ENCODE results near the gene KHNYN. TPM values are rescaled to one million over a fixed set of nuclear protein-coding genes. Genes with fewer than 3 reads are reported as not detected.
A peak's percentile ranks its signal among the peaks of the same experiment; 100 is the strongest.
"Not testable (repeated sequence)": the region's sequence is repeated elsewhere in the genome, so short reads cannot be mapped to it uniquely, and the experiment has no call there.

The KHNYN gene
- total RNA-seq, 1 experiment from 2014 or later, result 19.5 TPM

DNA sequence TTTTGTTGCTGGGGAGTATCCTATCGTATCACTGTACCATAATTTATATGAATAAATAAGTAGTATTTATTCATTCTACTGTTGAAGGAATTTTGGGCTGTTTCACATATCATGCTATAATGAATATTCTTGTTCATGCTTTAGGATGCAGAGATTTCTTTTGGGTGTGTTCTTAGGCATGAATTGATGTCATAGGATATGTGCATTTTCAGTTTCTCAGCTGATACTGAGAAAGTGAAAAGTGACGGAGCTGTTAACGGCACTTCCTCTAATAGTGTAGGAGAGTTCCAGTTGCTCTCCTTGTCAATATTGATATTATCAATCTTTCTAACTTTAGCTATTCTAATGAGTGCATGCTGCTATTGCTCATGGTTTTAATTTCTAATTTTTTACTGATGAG lies 36.1 kb downstream of the KHNYN start:
- DNase-seq (ENCODE audit: low spot score), result no peak

DNA sequence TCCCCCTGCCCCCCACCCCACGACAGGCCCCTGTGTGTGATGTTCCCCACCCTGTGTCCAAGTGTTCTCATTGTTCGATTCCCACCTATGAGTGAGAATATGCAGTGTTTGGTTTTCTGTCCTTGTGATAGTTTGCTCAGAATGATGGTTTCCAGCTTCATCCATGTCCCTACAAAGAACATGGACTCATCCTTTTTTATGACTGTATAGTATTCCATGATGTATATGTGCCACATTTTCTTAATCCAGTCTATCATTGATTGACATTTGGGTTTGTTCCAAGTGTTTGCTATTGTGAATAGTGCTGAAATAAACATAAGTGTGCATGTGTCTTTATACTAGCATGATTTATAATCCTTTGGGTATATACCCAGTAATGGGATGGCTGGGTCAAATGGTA lies 40.7 kb downstream of the KHNYN start:
- not testable (repeated sequence) for DNase-seq (ENCODE audit: low spot score)

DNA sequence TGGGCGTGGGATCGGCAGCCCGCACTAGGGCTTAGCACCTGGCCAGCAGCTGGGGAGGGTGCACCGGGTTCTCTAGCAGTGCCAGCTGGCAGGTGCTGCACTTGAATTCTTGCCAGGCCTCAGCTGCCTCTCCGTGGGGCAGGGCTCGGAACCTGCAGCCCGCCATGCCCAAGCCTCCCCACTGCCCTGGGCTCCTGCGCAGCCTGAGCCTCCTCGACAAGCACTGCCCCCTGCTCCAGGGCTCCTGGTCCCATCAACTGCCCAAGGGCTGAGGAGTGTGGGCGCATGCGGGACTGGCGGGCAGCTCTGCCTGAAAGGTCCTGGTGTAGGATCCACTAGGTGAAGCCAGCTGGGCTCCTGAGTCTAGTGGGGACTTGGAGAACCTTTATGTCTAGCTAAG lies 43.5 kb downstream of the KHNYN start:
- no peak for DNase-seq (ENCODE audit: low spot score)

DNA sequence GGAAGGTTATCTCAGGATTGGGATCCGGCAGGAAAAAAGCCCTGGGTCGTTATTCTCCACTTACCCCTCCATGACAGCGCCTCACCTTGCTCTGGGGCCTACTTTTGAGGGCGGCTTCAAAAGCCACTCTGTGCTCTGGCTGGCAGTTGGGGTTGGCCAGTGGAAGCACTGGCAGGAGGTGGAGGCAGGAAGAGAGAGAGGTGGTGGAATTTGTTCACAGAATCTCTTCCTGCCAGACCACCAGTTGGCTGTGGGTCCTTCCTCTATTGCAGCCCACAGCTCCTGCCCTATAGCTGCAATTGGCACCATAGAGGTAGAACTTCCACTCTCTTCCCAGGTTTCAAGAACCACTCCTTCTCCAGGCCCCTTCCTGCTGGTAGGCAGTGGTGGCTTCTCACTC lies 45.5 kb downstream of the KHNYN start:
- DNase-seq (ENCODE audit: low spot score), result no peak

DNA sequence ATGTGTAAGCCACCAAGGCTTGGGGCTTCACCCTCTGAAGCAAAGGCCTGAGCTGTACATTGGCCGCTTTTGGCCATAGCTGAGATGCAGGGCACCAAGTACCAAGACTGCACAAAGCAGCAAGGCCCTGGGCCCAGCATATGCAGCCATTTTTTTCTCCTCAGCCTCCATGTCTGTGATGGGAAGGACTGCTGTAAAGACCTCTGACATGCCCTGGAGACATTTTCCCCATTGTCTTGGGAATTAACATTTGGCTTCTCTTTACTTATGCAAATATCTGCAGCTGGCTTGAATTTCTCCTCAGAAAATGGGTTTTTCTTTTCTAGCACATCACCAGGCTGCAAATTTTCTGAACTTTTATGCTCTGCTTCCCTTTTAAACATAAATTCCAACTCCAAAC lies 50.2 kb downstream of the KHNYN start:
- DNase-seq (ENCODE audit: low spot score), result not testable (repeated sequence)

DNA sequence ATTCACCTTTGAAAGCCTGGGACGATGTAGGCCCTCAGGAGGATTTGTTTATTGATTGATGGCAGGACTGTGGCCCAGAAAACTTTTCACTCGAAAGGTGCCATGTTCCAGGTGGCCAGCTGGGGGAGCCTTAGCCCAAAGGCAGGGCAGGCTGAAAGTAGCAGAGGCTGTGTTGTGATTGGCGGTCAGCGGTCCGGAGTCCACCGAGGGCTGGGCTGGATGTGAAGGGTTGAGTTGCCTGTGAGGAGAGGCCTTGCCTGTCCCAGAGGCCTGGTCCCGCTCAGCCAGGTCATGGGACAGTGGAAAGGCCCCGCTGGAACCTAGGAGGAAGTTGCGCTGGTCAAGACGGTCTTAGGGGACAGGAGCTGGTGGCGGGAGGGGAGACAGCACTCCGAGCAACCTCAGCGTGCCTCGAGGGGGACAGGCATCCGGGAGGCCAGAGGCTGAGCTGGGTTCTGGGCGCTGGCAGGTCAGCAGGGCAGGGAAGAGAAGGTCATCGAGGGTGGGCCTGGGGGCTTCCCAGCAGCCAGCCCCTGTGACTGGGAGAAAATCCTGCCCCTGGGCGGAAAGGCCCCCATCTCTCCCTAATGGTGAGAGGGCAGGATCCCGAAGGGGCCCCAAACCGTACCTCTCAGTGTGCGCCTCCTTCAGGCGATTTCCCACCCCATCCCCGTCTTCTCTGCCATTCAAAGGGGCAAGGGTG lies 52.0 kb downstream of the KHNYN start:
- DNase-seq (ENCODE audit: low spot score), result no peak

DNA sequence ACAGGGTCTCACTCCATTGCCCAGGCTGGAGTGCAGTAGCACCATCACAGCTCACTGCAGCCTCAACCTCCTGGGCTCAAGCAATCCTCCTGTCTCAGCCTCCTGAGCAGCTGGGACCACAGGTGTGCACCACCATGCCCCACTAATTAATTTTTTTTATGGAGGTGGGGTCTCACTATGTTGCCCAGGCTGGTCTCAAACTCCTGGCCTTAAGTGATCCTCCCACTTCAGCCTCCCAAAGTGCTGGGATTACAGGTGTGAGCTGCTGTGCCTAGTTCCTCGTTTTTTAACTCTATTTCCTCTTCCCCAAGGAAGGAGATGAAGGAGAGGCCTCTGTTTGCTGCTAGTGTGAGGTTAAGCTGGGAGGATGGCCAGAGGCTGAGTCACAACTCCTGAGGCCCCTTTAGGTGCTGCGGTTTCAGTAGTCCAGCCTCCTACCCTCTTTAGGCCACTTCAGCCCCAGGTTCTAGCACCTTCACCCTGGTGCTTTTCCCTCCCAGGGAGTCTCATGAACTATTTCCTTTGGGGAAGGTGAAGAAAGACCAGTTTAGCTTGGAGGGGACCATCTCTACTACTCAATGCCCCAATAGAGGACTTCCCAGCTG lies 53.0 kb downstream of the KHNYN start:
- peak; percentile 66 for DNase-seq (ENCODE audit: low spot score)

DNA sequence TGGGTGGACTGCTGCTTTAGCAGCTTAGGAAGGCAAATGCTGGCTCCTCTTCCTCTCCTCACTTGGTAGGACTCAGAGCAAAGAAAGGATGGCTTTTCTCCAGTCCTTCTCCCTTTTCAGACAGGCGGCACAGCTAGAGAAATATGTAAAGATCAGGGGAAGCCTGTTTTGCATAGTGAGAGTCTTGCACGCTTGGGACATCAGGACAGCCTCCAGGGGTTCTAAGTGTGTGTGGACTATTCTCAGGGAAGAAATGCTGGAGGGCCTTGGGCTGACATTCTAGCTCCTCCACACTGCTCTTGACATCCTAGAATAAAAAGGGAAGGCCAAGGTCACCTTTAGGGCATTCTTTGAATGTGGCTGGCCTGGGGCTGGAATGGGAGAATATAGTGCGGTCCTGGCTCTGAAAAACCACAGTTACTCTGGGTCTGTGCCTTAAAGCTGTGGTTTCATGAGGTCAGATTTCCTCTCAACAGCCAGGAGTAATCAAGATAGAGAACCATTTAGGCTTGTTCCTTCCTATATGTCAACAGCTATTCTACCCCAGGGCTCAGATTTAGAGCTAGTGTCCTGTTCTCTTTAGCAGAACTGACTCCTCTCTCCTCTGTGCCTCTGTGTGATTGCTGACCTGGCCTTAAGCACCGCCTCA lies 54.0 kb downstream of the KHNYN start:
- no peak for DNase-seq (ENCODE audit: low spot score)

Other genes starting within 250 kb of the KHNYN start
- gene IPO4, start 241.1 kb upstream of the KHNYN start, total RNA-seq (2014; rRNA removed; shearing (Covaris generic)), result 49.5 and 53.2 TPM in 2 replicates
- 45.3 and 50.8 TPM in 2 replicates for gene TM9SF1, start 234.5 kb upstream of the KHNYN start, total RNA-seq (2014; rRNA removed; shearing (Covaris generic))
- gene TSSK4, start 224.3 kb upstream of the KHNYN start, total RNA-seq (2014; rRNA removed; shearing (Covaris generic)), result not detected in 2 replicates
- 19.8 and 38.1 TPM in 2 replicates for gene CHMP4A, start 216.5 kb upstream of the KHNYN start, total RNA-seq (2014; rRNA removed; shearing (Covaris generic))
- 6.4 and 20.2 TPM in 2 replicates for gene MDP1, start 213.9 kb upstream of the KHNYN start, total RNA-seq (2014; rRNA removed; shearing (Covaris generic))
- 201 and 286 TPM in 2 replicates for gene NEDD8, start 197.6 kb upstream of the KHNYN start, total RNA-seq (2014; rRNA removed; shearing (Covaris generic))
- gene GMPR2, start 197.0 kb upstream of the KHNYN start, total RNA-seq (2014; rRNA removed; shearing (Covaris generic)), result 49.3 and 52.7 TPM in 2 replicates
- gene TINF2, start 187.3 kb upstream of the KHNYN start, total RNA-seq (2014; rRNA removed; shearing (Covaris generic)), result 36.1 and 44.5 TPM in 2 replicates
- 0.64 and 3.3 TPM in 2 replicates for gene TGM1, start 166.8 kb upstream of the KHNYN start, total RNA-seq (2014; rRNA removed; shearing (Covaris generic))
- 14.7 and 15.2 TPM in 2 replicates for gene RABGGTA, start 158.4 kb upstream of the KHNYN start, total RNA-seq (2014; rRNA removed; shearing (Covaris generic))
- 15.1 and 27.8 TPM in 2 replicates for gene DHRS1, start 130.2 kb upstream of the KHNYN start, total RNA-seq (2014; rRNA removed; shearing (Covaris generic))
- 7.8 and 9.6 TPM in 2 replicates for gene NOP9, start 130.1 kb upstream of the KHNYN start, total RNA-seq (2014; rRNA removed; shearing (Covaris generic))
- not detected in 2 replicates for gene CIDEB, start 122.0 kb upstream of the KHNYN start, total RNA-seq (2014; rRNA removed; shearing (Covaris generic))
- 4.7 and 5.9 TPM in 2 replicates for gene LTB4R2, start 119.8 kb upstream of the KHNYN start, total RNA-seq (2014; rRNA removed; shearing (Covaris generic))
- gene LTB4R, start 118.5 kb upstream of the KHNYN start, total RNA-seq (2014; rRNA removed; shearing (Covaris generic)), result 2.3 and 2.9 TPM in 2 replicates
- 0.05 TPM in 1 of 2 replicates, not detected in the other for gene ADCY4, start 94.9 kb upstream of the KHNYN start, total RNA-seq (2014; rRNA removed; shearing (Covaris generic))
- gene RIPK3, start 90.0 kb upstream of the KHNYN start, total RNA-seq (2014; rRNA removed; shearing (Covaris generic)), result not detected in 2 replicates
- not detected in 2 replicates for gene NFATC4, start 61.8 kb upstream of the KHNYN start, total RNA-seq (2014; rRNA removed; shearing (Covaris generic))
- gene NYNRIN, start 31.0 kb upstream of the KHNYN start, total RNA-seq (2014; rRNA removed; shearing (Covaris generic)), result 0.12 and 0.69 TPM in 2 replicates
- 0.17 TPM in 1 of 2 replicates, not detected in the other for gene CBLN3, start 286 bp upstream of the KHNYN start, total RNA-seq (2014; rRNA removed; shearing (Covaris generic))
- 3.3 and 4.0 TPM in 2 replicates for gene SDR39U1, start 12.8 kb downstream of the KHNYN start, total RNA-seq (2014; rRNA removed; shearing (Covaris generic))
- gene CMA1, start 78.3 kb downstream of the KHNYN start, total RNA-seq (2014; rRNA removed; shearing (Covaris generic)), result not detected in 2 replicates
- not detected in 2 replicates for gene CTSG, start 146.3 kb downstream of the KHNYN start, total RNA-seq (2014; rRNA removed; shearing (Covaris generic))
- not detected in 2 replicates for gene GZMH, start 179.7 kb downstream of the KHNYN start, total RNA-seq (2014; rRNA removed; shearing (Covaris generic))
- not detected in 2 replicates for gene GZMB, start 204.2 kb downstream of the KHNYN start, total RNA-seq (2014; rRNA removed; shearing (Covaris generic))

Measured in A172 (cell line).